IMR-90 (cell line): ENCODE measurements around the gene GPR149. TPM values are rescaled to one million over a fixed set of nuclear protein-coding genes. Genes with fewer than 3 reads are reported as not detected.

Source experiments
- ATAC-seq: fragments of 200-7000 bp; cut with Tn5 transposase; 2 replicates; pipeline ENCODE4 v1.9.1; 2020; ENCODE audit warnings: low read depth, mild to moderate bottlenecking, moderate library complexity
- Bru-seq: library from RNA; stranded (reverse); fragments of 400-500 nt; gene quantifications from one replicate; lab custom pipeline; 2021; lab: Mats Ljungman, UMichigan
- BruChase-seq, 2 experiments: library from RNA; stranded (reverse); fragments of 400-500 nt; gene quantifications; one replicate each; lab custom pipeline; 2021; lab: Mats Ljungman, UMichigan
- BruUV-seq: library from RNA; stranded (reverse); fragments of 400-500 nt; replicated peaks from 2 replicates; lab custom pipeline; 2021; lab: Mats Ljungman, UMichigan
- CTCF ChIA-PET: fragments of 300-600 bp; formaldehyde crosslinking; extraction: SDS; loops from one replicate; lab custom pipeline; 2021; ENCODE audit warnings: antibody characterized with exemption; lab: Yijun Ruan, JAX
- POLR2A ChIA-PET: fragments of 300-600 bp; sonication (Branson Sonifier 250); formaldehyde crosslinking; loops from one replicate; lab custom pipeline; 2022; ENCODE audit warnings: antibody characterized with exemption; ENCODE audit not compliant: unreplicated experiment; lab: Charles Lee
- DNase-seq: peaks from one replicate; pipeline ENCODE4 v3.0.0; 2013
- H2AFZ ChIP-seq: replicated peaks from 2 replicates; pipeline ENCODE3; 2013; ENCODE audit warnings: low read length, mild to moderate bottlenecking; ENCODE audit not compliant: poor library complexity
- H2AK5ac ChIP-seq: 2 replicates; pipeline ENCODE4 v1.6.1; 2013; ENCODE audit warnings: low read depth, low read length, inconsistent platforms
- H2AK9ac ChIP-seq: replicated peaks from 2 replicates; pipeline ENCODE3; 2013; ENCODE audit warnings: mild to moderate bottlenecking, low read depth, low read length, moderate library complexity; ENCODE audit not compliant: poor library complexity
- H2BK120ac ChIP-seq: 2 replicates; pipeline ENCODE4 v1.6.1; 2013; ENCODE audit warnings: low read depth, low read length, inconsistent platforms
- H2BK15ac ChIP-seq: 3 replicates; pipeline ENCODE4 v1.6.1; 2013; ENCODE audit warnings: low read depth, low read length, inconsistent platforms
- H2BK20ac ChIP-seq: 2 replicates; pipeline ENCODE4 v1.6.1; 2013; ENCODE audit warnings: low read depth, mild to moderate bottlenecking, inconsistent platforms, low read length, moderate library complexity
- H2BK5ac ChIP-seq: 2 replicates; pipeline ENCODE4 v1.6.1; 2013; ENCODE audit warnings: mild to moderate bottlenecking, low read depth, low read length, inconsistent platforms; ENCODE audit not compliant: poor library complexity, severe bottlenecking
- H3K14ac ChIP-seq: replicated peaks from 2 replicates; pipeline ENCODE4 v1.6.1; 2013; ENCODE audit warnings: low read depth, low read length, inconsistent platforms
- H3K18ac ChIP-seq: 2 replicates; pipeline ENCODE4 v1.6.1; 2013; ENCODE audit warnings: low read depth, low read length, control low read depth
- H3K23ac ChIP-seq: 2 replicates; pipeline ENCODE4 v1.6.1; 2013; ENCODE audit warnings: low read depth, low read length, inconsistent platforms
- H3K27ac ChIP-seq: 2 replicates; pipeline ENCODE4 v1.5.1; 2013; ENCODE audit warnings: mild to moderate bottlenecking, control low read depth, low read length; ENCODE audit not compliant: insufficient read depth
- H3K27me3 ChIP-seq: 2 replicates; pipeline ENCODE4 v1.6.1; 2013; ENCODE audit warnings: low read length; ENCODE audit not compliant: control insufficient read depth, insufficient read depth
- H3K36me3 ChIP-seq: 2 replicates; pipeline ENCODE4 v1.6.1; 2013; ENCODE audit warnings: low read length, mixed read lengths; ENCODE audit not compliant: control insufficient read depth, insufficient read depth
- H3K4ac ChIP-seq: 2 replicates; pipeline ENCODE4 v1.6.1; 2013; ENCODE audit warnings: low read depth, low read length, inconsistent platforms
- H3K4me1 ChIP-seq: 2 replicates; pipeline ENCODE4 v1.6.1; 2013; ENCODE audit warnings: low read length, mixed read lengths; ENCODE audit not compliant: control insufficient read depth, insufficient read depth
- H3K4me2 ChIP-seq: 2 replicates; pipeline ENCODE4 v1.6.1; 2013; ENCODE audit warnings: low read depth, mild to moderate bottlenecking, control low read depth, low read length, moderate library complexity
- H3K4me3 ChIP-seq: 2 replicates; pipeline ENCODE4 v1.5.1; 2013; ENCODE audit warnings: low read depth, mild to moderate bottlenecking, control low read depth, low read length, moderate library complexity; ENCODE audit not compliant: insufficient read depth
- H3K56ac ChIP-seq: 2 replicates; pipeline ENCODE4 v1.6.1; 2013; ENCODE audit warnings: low read length, inconsistent platforms; ENCODE audit not compliant: insufficient read depth; ENCODE audit errors: extremely low read depth
- H3K79me1 ChIP-seq, 2 experiments: 2 replicates each; pipeline ENCODE4 v1.6.1; 2013; ENCODE audit warnings: low read length in 2 of 2, inconsistent platforms in 1 of 2, low read depth in 1 of 2
- H3K9ac ChIP-seq: 2 replicates; pipeline ENCODE4 v1.6.1; 2013; ENCODE audit warnings: low read depth, low read length, control low read depth
- H3K9me1 ChIP-seq: 2 replicates; pipeline ENCODE4 v1.6.1; 2013; ENCODE audit warnings: low read length, inconsistent platforms; ENCODE audit not compliant: insufficient read depth
- H3K9me3 ChIP-seq: 2 replicates; pipeline ENCODE4 v1.6.1; 2013; ENCODE audit warnings: low read length; ENCODE audit not compliant: control insufficient read depth, insufficient read depth
- H4K20me1 ChIP-seq: 2 replicates; pipeline ENCODE4 v1.6.1; 2013; ENCODE audit warnings: low read length, inconsistent platforms; ENCODE audit not compliant: insufficient read depth
- H4K5ac ChIP-seq: 2 replicates; pipeline ENCODE4 v1.6.1; 2013; ENCODE audit warnings: mild to moderate bottlenecking, low read depth, low read length, control low read depth
- H4K8ac ChIP-seq, 2 experiments: 2 replicates each; pipeline ENCODE4 v1.6.1; 2013; ENCODE audit warnings: low read depth in 2 of 2, low read length in 2 of 2, control low read depth in 1 of 2, inconsistent platforms in 1 of 2
- H4K91ac ChIP-seq: 2 replicates; pipeline ENCODE4 v1.6.1; 2013; ENCODE audit warnings: low read depth, low read length, inconsistent platforms; ENCODE audit not compliant: insufficient read depth
- BHLHE40 ChIP-seq: fragments of 150-350 bp; IDR thresholded peaks from 2 replicates; pipeline ENCODE4 v1.6.1; 2016; ENCODE audit warnings: mild to moderate bottlenecking, low read depth, low read length
- CEBPB ChIP-seq: IDR thresholded peaks from 2 replicates; pipeline ENCODE4 v1.6.1; 2012; ENCODE audit warnings: low read depth, low read length, improper control_type of control experiment
- CHD1 ChIP-seq: IDR thresholded peaks from 2 replicates; pipeline ENCODE4 v1.6.1; 2012; ENCODE audit warnings: low read depth, low read length, improper control_type of control experiment
- FOS ChIP-seq: fragments of 150-350 bp; IDR thresholded peaks from 2 replicates; pipeline ENCODE4 v1.6.1; 2016; ENCODE audit warnings: low read depth, low read length
- MAFK ChIP-seq: IDR thresholded peaks from 2 replicates; pipeline ENCODE4 v1.6.1; 2012; ENCODE audit warnings: low read depth, low read length, improper control_type of control experiment
- POLR2A ChIP-seq: IDR thresholded peaks from 2 replicates; pipeline ENCODE4 v1.6.1; 2012; ENCODE audit warnings: mild to moderate bottlenecking, low read depth, low read length
- RCOR1 ChIP-seq: IDR thresholded peaks from 2 replicates; pipeline ENCODE4 v1.6.1; 2012; ENCODE audit warnings: mild to moderate bottlenecking, low read length, improper control_type of control experiment; ENCODE audit not compliant: insufficient replicate concordance
- RFX5 ChIP-seq: IDR thresholded peaks from 2 replicates; pipeline ENCODE4 v1.8.0; 2012; ENCODE audit warnings: low read depth, mild to moderate bottlenecking, low read length, moderate library complexity
- SMC3 ChIP-seq: fragments of 150-350 bp; IDR thresholded peaks from 2 replicates; pipeline ENCODE4 v1.6.1; 2016; ENCODE audit warnings: low read depth, mild to moderate bottlenecking, antibody characterized with exemption, low read length, moderate library complexity
- WGBS, 2 experiments: methylation state at CpG; one replicate each; pipeline versions ENCODE4 v1.1.5 to v1.1.7; 2013; ENCODE audit warnings: missing lambda C conversion rate in 2 of 2; ENCODE audit not compliant: insufficient read length in 1 of 2; ENCODE audit errors: extremely low coverage in 2 of 2; 5-methylcytosine and 5-hydroxymethylcytosine counted together
- dilution Hi-C: fragments of 300-500 bp; cut with HindIII; formaldehyde crosslinking; loops from one replicate; pipeline ENCODE4 v1.14.3; 2018; ENCODE audit warnings: low sequenced_read_pairs; ENCODE audit not compliant: unreplicated experiment
- in situ Hi-C: fragments of 300-500 bp; cut with MboI; formaldehyde crosslinking; loops from 3 replicates; pipeline ENCODE4 v1.14.3; 2019; ENCODE audit warnings: low sequenced_read_pairs, inconsistent platforms, mixed read lengths
- intact Hi-C: fragments of 100-400 bp; cut with micrococcal nuclease; formaldehyde crosslinking; loops from 2 replicates; pipeline ENCODE4 v1.10.0; 2022
- long read RNA-seq: library from polyadenylated mRNA; unstranded; transcript quantifications from one replicate; pipeline ENCODE4 v2.0.0, GENCODE V29; 2021; ENCODE audit not compliant: unreplicated experiment
- polyA plus RNA-seq, 3 experiments: library from polyadenylated mRNA; depleted of rRNA; stranded (reverse); fragments of >200 nt; gene quantifications; 2 replicates each; pipeline ENCODE4 v1.2.3, GENCODE V29; 2012; ENCODE audit warnings: low replicate concordance in 1 of 3
- total RNA-seq: library from RNA; depleted of rRNA; stranded (reverse); fragments of >200 nt; gene quantifications from 2 replicates; pipeline ENCODE4 v1.2.3, GENCODE V29; 2012; rRNA removed
- TF ChIP-seq, protein P1 (sequence below): fragments of 150-350 bp; IDR thresholded peaks from 2 replicates; pipeline ENCODE4 v1.6.1; 2016; ENCODE audit warnings: low read depth, mild to moderate bottlenecking, low read length, moderate library complexity, borderline replicate concordance
- TF ChIP-seq, protein P2 (sequence below): fragments of 150-350 bp; IDR thresholded peaks from 2 replicates; pipeline ENCODE4 v1.6.1; 2017; ENCODE audit warnings: mild to moderate bottlenecking, antibody characterized with exemption, low read length, low read depth
- TF ChIP-seq, protein P3 (sequence below): conservative IDR thresholded peaks from 2 replicates; pipeline ENCODE4 v1.5.1; 2012; ENCODE audit warnings: mild to moderate bottlenecking, low read depth, low read length, improper control_type of control experiment

Gene GPR149, protein sequence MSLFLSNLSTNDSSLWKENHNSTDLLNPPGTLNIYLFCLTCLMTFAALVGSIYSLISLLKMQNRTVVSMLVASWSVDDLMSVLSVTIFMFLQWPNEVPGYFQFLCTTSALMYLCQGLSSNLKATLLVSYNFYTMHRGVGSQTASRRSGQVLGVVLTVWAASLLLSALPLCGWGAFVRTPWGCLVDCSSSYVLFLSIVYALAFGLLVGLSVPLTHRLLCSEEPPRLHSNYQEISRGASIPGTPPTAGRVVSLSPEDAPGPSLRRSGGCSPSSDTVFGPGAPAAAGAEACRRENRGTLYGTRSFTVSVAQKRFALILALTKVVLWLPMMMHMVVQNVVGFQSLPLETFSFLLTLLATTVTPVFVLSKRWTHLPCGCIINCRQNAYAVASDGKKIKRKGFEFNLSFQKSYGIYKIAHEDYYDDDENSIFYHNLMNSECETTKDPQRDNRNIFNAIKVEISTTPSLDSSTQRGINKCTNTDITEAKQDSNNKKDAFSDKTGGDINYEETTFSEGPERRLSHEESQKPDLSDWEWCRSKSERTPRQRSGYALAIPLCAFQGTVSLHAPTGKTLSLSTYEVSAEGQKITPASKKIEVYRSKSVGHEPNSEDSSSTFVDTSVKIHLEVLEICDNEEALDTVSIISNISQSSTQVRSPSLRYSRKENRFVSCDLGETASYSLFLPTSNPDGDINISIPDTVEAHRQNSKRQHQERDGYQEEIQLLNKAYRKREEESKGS
- total RNA-seq (not detected in 2 replicates), polyA plus RNA-seq (2012; rRNA removed) (not detected in 2 replicates), Bru-seq, nascent RNA (percentile 0 among the genes with signal in this experiment), BruChase-seq, experiment 1, labeled RNA remaining after a 6-hour chase (not detected), BruChase-seq, experiment 2, labeled RNA remaining after a 2-hour chase (not detected)
- not detected in 2 replicates for polyA plus RNA-seq (2012; cell fraction: cytosol; rRNA removed)
- not detected in 2 replicates for polyA plus RNA-seq (2012; cell fraction: nucleus; rRNA removed; ENCODE audit: low replicate concordance)
- long read RNA-seq = 0 reads

DNA sequence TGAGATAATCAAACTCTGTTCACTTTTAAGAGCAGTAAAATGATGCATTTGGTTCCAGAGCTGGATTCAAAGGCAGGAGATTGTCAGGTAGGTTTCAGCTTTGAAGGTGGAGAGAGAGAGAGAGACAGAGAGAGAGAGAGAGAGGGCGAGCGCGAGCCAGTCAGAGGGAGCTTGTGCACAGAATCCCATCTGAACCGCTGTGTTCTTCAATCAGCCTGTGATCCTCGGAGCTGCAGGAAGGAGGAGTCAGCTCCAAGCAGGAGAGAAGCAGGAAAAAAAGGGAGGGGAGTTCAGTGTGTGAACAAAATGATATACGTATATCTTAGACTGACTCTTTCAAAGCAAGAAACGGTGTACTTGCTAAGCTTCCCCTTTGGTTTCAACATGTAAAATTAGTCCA lies at the start of gene GPR149:
TSS of gene GPR149 (minus strand) at position 177 of the 400 bp plus-strand sequence. CDS start 575 bp downstream, outside the sequence.
- no peaks in the 10 kb centered on the region for H3K4me1 ChIP-seq
- H2BK20ac ChIP-seq = no peak within 1 kb of the TSS
- CTCF ChIA-PET = interaction anchor here (0.6 kb wide), 2 partner anchors 22 to 1843 kb away, joined by 3 to 5 read pairs; no protein-coding TSS in a partner anchor
- no peak within 1 kb of the TSS for H3K4me2 ChIP-seq
- POLR2A ChIA-PET = no interaction called here
- no peak within 1 kb of the TSS for H2AK5ac ChIP-seq
- H4K8ac ChIP-seq = no peak within 1 kb of the TSS
- no peaks in the 10 kb centered on the region for H4K20me1 ChIP-seq
- in situ Hi-C loops = no loop called here
- H3K79me1 ChIP-seq = no peaks in the 10 kb centered on the region
- no peak within 1 kb of the TSS for H3K4me3 ChIP-seq
- H3K9me3 ChIP-seq = no peaks in the 10 kb centered on the region
- 20% methylated on average over 1 of the region's 7 CpGs; no CpG with 5 or more reads in 1 of the 2 experiments for WGBS, 2 experiments
- no peak within 1 kb of the TSS for H3K27ac ChIP-seq
- no peak within 1 kb of the TSS for H4K5ac ChIP-seq
- dilution Hi-C loops = no loop called here
- DNase-seq (no peak), ATAC-seq (no peak)
- no peak within 1 kb of the TSS for H2AK9ac ChIP-seq
- no peak within 1 kb of the TSS for H3K18ac ChIP-seq
- H3K36me3 ChIP-seq = no peaks in the 10 kb centered on the region
- no peak within 1 kb of the TSS for H2BK15ac ChIP-seq
- no TSS peak for BruUV-seq
- H3K9ac ChIP-seq = no peak within 1 kb of the TSS
- no peak within 1 kb of the TSS for H3K23ac ChIP-seq
- H3K9me1 ChIP-seq = no peaks in the 10 kb centered on the region
- no peak within 1 kb of the TSS for H3K4ac ChIP-seq
- H3K27me3 ChIP-seq = peaks cover 7% of the 10 kb centered on the region; the same call in 1 of the 2 replicates
- H3K56ac ChIP-seq = no peak within 1 kb of the TSS
- H3K14ac ChIP-seq = no peak within 1 kb of the TSS
- intact Hi-C loops = no loop called here
- H2BK5ac ChIP-seq = no peak within 1 kb of the TSS
- H4K91ac ChIP-seq = no peak within 1 kb of the TSS
- H2BK120ac ChIP-seq = no peak within 1 kb of the TSS
- no peak within 1 kb of the TSS for H2AFZ ChIP-seq
- TF ChIP-seq SMC3 (no peak), FOS (no peak), MAFK (no peak), RFX5 (no peak), POLR2A (no peak), RCOR1 (no peak), BHLHE40 (no peak), CEBPB (no peak), CHD1 (no peak)
- TF ChIP-seq, protein P1, sequence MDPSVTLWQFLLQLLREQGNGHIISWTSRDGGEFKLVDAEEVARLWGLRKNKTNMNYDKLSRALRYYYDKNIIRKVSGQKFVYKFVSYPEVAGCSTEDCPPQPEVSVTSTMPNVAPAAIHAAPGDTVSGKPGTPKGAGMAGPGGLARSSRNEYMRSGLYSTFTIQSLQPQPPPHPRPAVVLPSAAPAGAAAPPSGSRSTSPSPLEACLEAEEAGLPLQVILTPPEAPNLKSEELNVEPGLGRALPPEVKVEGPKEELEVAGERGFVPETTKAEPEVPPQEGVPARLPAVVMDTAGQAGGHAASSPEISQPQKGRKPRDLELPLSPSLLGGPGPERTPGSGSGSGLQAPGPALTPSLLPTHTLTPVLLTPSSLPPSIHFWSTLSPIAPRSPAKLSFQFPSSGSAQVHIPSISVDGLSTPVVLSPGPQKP = no peak
- TF ChIP-seq, protein P2, sequence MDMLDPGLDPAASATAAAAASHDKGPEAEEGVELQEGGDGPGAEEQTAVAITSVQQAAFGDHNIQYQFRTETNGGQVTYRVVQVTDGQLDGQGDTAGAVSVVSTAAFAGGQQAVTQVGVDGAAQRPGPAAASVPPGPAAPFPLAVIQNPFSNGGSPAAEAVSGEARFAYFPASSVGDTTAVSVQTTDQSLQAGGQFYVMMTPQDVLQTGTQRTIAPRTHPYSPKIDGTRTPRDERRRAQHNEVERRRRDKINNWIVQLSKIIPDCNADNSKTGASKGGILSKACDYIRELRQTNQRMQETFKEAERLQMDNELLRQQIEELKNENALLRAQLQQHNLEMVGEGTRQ = no peak
- TF ChIP-seq, protein P3, sequence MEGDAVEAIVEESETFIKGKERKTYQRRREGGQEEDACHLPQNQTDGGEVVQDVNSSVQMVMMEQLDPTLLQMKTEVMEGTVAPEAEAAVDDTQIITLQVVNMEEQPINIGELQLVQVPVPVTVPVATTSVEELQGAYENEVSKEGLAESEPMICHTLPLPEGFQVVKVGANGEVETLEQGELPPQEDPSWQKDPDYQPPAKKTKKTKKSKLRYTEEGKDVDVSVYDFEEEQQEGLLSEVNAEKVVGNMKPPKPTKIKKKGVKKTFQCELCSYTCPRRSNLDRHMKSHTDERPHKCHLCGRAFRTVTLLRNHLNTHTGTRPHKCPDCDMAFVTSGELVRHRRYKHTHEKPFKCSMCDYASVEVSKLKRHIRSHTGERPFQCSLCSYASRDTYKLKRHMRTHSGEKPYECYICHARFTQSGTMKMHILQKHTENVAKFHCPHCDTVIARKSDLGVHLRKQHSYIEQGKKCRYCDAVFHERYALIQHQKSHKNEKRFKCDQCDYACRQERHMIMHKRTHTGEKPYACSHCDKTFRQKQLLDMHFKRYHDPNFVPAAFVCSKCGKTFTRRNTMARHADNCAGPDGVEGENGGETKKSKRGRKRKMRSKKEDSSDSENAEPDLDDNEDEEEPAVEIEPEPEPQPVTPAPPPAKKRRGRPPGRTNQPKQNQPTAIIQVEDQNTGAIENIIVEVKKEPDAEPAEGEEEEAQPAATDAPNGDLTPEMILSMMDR = no peak
